Measurements from ENCODE around the gene DOCK1. TPM values are rescaled to one million over a fixed set of nuclear protein-coding genes. Genes with fewer than 3 reads are reported as not detected.

The DOCK1 gene
- total RNA-seq, 1 donor from 2014 or later, result 25.8 TPM

- DNase-seq (ENCODE audit: low spot score in 2 of 2), result no peak
- H3K36me3 ChIP-seq, result peaks cover 18 to 20% of the 10 kb centered on the region in 2 donors
- H3K27ac ChIP-seq, result no peak overlapping the region
- H3K27me3 ChIP-seq, result no peaks in the 10 kb centered on the region
- no peak overlapping the region for H3K4me3 ChIP-seq
- no peaks in the 10 kb centered on the region for H3K4me1 ChIP-seq
- TF ChIP-seq CTCF (IDR thresholded peaks at IDR 0.05), result no peak
- intact Hi-C loops (cut with DNase I), result no loop called here
- H3K9me3 ChIP-seq, result no peaks in the 10 kb centered on the region
These were observed 468.9 kb downstream of the DOCK1 start for GRCh38 chr10:127374074-127374680.

GRCh38 chr10:127374901-127375300 is 469.7 kb downstream of the DOCK1 start:
- Histone ChIP-seq H3K27ac (no peak overlapping the region), H3K4me1 (no peaks in the 10 kb centered on the region), H3K9me3 (no peaks in the 10 kb centered on the region), H3K27me3 (no peaks in the 10 kb centered on the region), H3K36me3 (peaks cover 18 to 20% of the 10 kb centered on the region in 2 donors), H3K4me3 (no peak overlapping the region)
- no peak for TF ChIP-seq CTCF (IDR thresholded peaks at IDR 0.05)
- intact Hi-C loops (cut with DNase I), result no loop called here
- DNase-seq (ENCODE audit: low spot score in 2 of 2), result no peak

GRCh38 chr10:127375461-127375860 is 470.2 kb downstream of the DOCK1 start:
- DNase-seq (ENCODE audit: low spot score in 2 of 2), result no peak
- H3K36me3 ChIP-seq, result peaks cover 18 to 20% of the 10 kb centered on the region in 2 donors
- H3K27me3 ChIP-seq, result no peaks in the 10 kb centered on the region
- intact Hi-C loops (cut with DNase I), result no loop called here
- no peaks in the 10 kb centered on the region for H3K4me1 ChIP-seq
- no peak overlapping the region for H3K4me3 ChIP-seq
- no peak for TF ChIP-seq CTCF (IDR thresholded peaks at IDR 0.05)
- no peak overlapping the region for H3K27ac ChIP-seq
- no peaks in the 10 kb centered on the region for H3K9me3 ChIP-seq

DNA sequence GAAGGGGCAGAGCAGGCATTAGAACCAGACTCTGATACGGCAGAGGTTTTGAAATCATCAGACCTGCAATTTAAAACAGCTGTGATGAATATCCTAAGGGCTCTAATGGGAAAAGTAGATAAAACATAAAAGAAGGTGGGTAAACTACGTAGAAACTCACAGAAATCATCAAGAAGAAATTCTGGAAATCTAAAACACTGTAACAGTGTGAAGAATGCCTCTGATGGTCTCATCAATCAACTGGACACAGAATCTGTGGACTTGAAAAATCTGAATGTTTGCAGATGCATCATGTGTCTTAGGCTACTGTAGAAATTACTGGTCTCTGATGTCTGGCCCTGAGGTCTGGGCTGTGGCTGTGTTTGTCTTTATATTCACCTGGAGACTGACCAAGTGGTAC is 470.8 kb downstream of the DOCK1 start:
- TF ChIP-seq CTCF (IDR thresholded peaks at IDR 0.05), result no peak
- intact Hi-C loops (cut with DNase I), result no loop called here
- H3K9me3 ChIP-seq, result no peaks in the 10 kb centered on the region

GRCh38 chr10:127378628-127379027 is 473.4 kb downstream of the DOCK1 start:
- Histone ChIP-seq H3K4me1 (no peaks in the 10 kb centered on the region), H3K27me3 (no peaks in the 10 kb centered on the region), H3K9me3 (no peaks in the 10 kb centered on the region), H3K36me3 (peaks cover 18 to 29% of the 10 kb centered on the region in 2 donors), H3K4me3 (no peak overlapping the region), H3K27ac (no peak overlapping the region)
- no peak for DNase-seq (ENCODE audit: low spot score in 2 of 2)
- intact Hi-C loops (cut with DNase I), result no loop called here
- TF ChIP-seq CTCF (IDR thresholded peaks at IDR 0.05), result no peak

More for the DNA sequence above, 470.8 kb downstream of the DOCK1 start:
- Histone ChIP-seq H3K27me3 (no peaks in the 10 kb centered on the region), H3K36me3 (peaks cover 18 to 20% of the 10 kb centered on the region in 2 donors), H3K4me3 (no peak overlapping the region), H3K4me1 (no peaks in the 10 kb centered on the region), H3K27ac (no peak overlapping the region)
- DNase-seq (ENCODE audit: low spot score in 2 of 2), result no peak

DNA sequence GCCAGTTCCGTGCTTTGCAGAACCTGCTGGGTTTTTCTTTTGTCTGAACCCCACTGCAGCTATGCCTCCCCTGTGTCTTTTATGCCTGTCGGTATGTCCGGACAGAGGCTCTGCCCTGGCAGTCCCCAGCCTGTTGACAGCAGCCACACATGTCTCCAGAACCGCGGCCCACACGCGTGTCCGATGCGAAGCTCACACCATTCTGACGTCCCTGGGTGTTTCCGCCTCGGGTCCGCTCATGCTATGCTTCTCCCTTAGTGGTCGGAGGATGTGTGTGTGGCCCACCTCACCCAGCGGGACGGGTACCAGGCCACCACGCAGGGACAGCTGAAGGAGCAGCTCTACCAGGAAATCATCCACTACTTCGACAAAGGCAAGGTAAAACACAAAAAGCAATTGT is 479.3 kb downstream of the DOCK1 start:
- Histone ChIP-seq H3K27me3 (no peaks in the 10 kb centered on the region), H3K9me3 (no peaks in the 10 kb centered on the region), H3K4me1 (peaks cover 0 to 9% of the 10 kb centered on the region in 2 donors), H3K36me3 (peaks cover 0 to 12% of the 10 kb centered on the region in 2 donors), H3K27ac (no peak overlapping the region), H3K4me3 (no peak overlapping the region)
- intact Hi-C loops (cut with DNase I), result no loop called here
- no peak for TF ChIP-seq CTCF (IDR thresholded peaks at IDR 0.05)
- no peak for DNase-seq (ENCODE audit: low spot score in 2 of 2)
